ENCODE results near the gene FOXK2.
"Not testable (repeated sequence)": the region's sequence is repeated elsewhere in the genome, so short reads cannot be mapped to it uniquely, and the experiment has no call there.

GRCh38 chr17:82575581-82576221 is 56.2 kb downstream of the FOXK2 start:
- not testable (repeated sequence) for TF ChIP-seq ZNF565 (CRISPR knock-in tag; conservative IDR thresholded peaks at IDR 0.05; ENCODE audit: low read depth); ARNTL (CRISPR knock-in tag; IDR thresholded peaks at IDR 0.05; ENCODE audit: borderline replicate concordance, low read depth); PATZ1 (CRISPR knock-in tag; IDR thresholded peaks at IDR 0.05; ENCODE audit: borderline replicate concordance); ZC3H10 (CRISPR knock-in tag; IDR thresholded peaks at IDR 0.05); TCF4 (CRISPR knock-in tag; IDR thresholded peaks at IDR 0.05; ENCODE audit: borderline replicate concordance); RARB (CRISPR knock-in tag; IDR thresholded peaks at IDR 0.05); ZFP3 (CRISPR knock-in tag; IDR thresholded peaks at IDR 0.05)
- TF ChIP-seq, protein P1, sequence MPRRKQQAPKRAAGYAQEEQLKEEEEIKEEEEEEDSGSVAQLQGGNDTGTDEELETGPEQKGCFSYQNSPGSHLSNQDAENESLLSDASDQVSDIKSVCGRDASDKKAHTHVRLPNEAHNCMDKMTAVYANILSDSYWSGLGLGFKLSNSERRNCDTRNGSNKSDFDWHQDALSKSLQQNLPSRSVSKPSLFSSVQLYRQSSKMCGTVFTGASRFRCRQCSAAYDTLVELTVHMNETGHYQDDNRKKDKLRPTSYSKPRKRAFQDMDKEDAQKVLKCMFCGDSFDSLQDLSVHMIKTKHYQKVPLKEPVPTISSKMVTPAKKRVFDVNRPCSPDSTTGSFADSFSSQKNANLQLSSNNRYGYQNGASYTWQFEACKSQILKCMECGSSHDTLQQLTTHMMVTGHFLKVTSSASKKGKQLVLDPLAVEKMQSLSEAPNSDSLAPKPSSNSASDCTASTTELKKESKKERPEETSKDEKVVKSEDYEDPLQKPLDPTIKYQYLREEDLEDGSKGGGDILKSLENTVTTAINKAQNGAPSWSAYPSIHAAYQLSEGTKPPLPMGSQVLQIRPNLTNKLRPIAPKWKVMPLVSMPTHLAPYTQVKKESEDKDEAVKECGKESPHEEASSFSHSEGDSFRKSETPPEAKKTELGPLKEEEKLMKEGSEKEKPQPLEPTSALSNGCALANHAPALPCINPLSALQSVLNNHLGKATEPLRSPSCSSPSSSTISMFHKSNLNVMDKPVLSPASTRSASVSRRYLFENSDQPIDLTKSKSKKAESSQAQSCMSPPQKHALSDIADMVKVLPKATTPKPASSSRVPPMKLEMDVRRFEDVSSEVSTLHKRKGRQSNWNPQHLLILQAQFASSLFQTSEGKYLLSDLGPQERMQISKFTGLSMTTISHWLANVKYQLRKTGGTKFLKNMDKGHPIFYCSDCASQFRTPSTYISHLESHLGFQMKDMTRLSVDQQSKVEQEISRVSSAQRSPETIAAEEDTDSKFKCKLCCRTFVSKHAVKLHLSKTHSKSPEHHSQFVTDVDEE (CRISPR knock-in tag; IDR thresholded peaks at IDR 0.05), result not testable (repeated sequence)

All from SK-N-SH treated with all-trans-retinoic acid at 6 μM for 48 hours (cell line).